GM12873 (cell line): ENCODE measurements around the gene LAMB4.

Experiments
- TF ChIP-seq, protein P1 (sequence below): IDR thresholded peaks from 2 replicates; pipeline ENCODE4 v1.5.1; 2012; ENCODE audit warnings: low read depth, mild to moderate bottlenecking, moderate library complexity, low read length, control low read depth; ENCODE audit not compliant: insufficient read depth; ENCODE audit errors: missing control alignments

The LAMB4 gene

DNA sequence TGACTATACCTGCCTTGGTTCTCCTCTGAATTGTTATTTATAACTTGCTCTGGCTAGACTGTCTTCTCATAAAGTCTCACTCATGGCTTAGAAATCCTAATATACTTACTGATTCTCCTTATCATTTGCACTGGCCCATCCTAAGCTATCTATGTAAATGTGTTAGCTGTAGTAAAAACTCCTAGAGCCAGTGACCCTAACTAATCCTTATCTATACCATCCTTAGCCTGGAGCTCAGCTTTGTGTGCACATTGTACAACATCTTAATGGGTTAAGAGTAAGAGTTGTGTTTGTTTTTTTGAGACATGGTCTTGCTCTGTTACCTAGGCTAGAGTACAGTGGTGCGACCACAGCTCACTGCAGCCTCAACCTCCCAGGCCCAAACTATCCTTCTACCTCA lies 40.8 kb downstream of the LAMB4 start:
- TF ChIP-seq, protein P1, sequence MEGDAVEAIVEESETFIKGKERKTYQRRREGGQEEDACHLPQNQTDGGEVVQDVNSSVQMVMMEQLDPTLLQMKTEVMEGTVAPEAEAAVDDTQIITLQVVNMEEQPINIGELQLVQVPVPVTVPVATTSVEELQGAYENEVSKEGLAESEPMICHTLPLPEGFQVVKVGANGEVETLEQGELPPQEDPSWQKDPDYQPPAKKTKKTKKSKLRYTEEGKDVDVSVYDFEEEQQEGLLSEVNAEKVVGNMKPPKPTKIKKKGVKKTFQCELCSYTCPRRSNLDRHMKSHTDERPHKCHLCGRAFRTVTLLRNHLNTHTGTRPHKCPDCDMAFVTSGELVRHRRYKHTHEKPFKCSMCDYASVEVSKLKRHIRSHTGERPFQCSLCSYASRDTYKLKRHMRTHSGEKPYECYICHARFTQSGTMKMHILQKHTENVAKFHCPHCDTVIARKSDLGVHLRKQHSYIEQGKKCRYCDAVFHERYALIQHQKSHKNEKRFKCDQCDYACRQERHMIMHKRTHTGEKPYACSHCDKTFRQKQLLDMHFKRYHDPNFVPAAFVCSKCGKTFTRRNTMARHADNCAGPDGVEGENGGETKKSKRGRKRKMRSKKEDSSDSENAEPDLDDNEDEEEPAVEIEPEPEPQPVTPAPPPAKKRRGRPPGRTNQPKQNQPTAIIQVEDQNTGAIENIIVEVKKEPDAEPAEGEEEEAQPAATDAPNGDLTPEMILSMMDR = no peak

DNA sequence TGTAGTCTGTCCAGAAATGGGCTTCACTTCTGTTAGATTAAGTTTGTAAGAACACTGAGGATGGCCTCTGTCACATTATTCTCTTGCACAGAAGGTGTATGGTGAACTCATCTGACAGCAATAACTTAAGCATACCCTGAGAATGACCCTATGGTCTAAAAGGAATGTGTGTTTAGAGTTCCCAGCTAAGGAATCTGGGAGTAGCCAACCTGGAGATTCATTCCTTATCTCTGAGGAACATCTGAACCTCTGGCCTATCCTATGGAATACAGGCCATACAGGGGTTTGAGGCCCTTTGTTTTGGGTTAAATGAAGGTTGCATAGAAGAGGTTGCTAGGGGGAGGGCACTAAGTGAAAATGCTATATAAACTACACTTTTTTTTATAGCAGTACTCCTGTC lies 41.4 kb downstream of the LAMB4 start:
- TF ChIP-seq, protein P1 = no peak

DNA sequence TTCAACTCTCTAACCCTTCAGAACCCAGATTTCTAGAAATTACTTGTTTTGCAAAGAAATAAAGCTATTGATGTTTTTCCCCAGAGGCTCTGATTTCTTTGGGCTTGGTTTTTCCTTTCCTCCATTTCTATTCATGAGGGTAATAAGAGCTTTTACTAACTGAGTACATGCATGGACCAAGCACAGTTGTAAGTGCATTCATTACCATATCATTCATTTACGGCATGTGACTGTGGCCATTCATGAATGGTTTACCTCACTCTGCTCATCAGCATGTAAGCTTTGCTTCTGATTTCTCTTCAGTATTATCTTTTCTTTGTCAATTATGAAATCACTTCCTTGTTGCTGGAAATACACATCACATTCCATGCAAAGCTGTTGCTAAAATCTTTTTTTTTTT lies 42.4 kb downstream of the LAMB4 start:
- TF ChIP-seq, protein P1 = no peak

DNA sequence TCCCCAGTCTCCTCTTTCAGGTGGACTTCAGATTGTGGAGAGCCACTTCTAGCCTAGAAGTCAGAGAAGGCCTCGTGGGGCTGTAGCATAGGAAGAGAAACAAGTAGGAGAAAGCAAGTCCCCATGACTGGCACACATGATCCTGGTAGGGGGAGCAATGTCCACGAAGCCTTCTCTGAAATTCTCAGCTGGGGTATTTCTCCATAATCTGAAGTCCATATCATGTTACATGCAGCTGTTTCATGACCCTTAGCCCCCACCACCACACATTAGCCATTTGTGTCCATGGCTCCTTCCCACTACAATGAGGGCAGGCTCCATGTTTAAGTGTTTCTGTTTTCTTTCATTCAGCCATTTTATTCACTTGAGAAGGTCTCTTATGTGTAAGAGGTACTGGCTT lies 43.2 kb downstream of the LAMB4 start:
- TF ChIP-seq, protein P1 = no peak

DNA sequence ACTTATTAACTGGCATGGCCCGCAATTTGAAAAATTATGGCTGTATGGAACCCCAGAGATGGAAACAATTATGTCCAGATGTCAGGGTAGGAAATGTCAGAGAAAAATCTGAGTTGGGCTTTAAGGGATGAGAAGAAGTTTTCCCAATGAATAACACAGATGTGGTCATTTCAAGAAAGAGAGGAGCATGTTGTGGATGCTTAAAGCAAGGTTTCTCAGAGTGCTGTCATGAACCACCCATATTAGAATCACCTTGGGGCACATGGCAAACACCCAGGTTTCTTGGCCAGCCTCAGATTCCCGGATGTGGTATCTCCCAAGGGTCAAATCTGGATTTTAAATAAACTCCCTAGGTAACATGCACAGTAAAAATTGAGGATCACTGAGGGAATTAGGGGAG lies 43.6 kb downstream of the LAMB4 start:
- TF ChIP-seq, protein P1 = no peak

DNA sequence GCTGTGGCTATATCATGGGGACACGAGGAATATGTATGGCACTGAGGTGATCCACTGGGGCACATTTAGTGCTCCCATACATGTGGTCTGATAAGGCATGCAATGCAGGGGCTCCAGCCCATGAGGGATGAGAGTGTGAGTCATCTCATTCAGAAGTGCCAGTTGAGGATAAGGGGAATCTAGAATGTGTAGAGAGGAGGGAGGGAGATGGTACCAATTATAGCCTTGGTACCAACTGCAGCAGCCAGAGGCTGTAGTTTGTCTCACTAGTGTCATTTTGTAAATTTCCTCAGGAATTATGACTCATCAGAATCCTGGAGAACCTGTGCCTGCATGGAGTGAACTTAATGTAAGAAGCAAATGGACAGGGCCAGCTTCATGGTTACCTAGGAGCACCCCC lies 46.2 kb downstream of the LAMB4 start:
- TF ChIP-seq, protein P1 = no peak

DNA sequence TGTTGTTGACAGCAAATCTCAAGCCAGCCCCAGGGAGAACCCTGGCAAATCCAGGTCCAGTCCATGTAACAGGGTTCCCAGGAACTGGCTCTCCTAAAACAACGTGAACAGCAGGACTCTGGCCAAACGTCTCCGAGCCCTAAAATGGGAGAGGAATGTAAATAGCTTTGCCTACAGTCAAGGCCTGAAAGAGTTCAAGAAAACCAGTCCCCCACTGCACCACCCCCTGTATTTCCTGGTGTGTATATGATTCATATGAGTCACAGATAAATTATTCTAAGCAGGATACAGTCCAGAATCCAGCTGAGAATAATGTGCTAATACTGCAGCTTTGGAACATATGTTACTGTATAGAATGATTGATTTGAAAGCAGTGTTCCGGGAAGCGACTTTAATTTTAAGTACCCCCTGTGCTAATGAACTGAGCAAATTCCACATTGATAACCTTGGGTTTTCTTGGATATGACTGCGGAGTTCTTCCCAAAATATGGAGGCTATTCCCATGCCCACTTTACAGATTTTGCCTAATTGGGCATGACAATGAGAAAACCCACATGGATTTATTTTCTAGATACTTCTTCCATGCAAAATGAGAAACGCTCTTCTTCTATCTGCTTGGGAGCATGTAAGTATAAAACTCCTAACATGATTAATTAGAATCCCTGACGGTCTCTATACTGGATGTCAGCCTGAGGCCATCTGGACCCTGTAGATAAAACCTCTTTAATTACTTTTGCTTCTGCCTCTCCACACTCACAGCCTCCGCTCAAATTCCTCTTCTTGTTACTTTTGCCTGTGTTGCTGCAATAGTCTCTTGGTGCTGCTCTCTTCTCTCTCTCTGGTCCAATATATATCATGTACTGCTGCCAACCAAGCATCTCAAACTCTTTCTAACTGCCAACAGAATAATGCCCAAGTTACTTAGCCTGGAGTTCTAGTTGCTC lies 50.2 kb downstream of the LAMB4 start:
- TF ChIP-seq, protein P1 = no peak
